Globus pallidus (tissue), 1 donor: ENCODE data around the gene RPS10.

ENCODE experiments used
- DNase-seq: peaks from one replicate; pipeline ENCODE4 v3.0.0-alpha.2; 2015; ENCODE audit warnings: low spot score

Gene RPS10

DNA sequence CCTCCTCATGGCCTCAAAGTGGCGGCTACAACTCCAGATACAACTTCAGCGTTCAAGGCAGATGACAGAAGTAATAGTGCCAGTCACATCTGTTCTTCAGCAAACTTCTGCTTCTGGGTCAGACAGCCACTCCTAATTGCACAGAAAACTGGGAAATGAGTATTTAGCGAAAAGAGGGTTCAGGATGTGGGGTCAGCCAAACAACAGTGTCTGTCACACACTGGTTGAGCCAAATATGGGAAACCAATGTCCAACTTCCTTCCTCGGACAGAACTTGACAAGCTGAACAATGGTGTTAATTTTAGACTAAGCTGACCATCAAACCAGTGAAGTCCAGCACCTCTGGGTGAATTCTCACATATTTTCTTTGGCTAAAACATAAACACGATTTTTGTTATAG is 55.5 kb downstream of the RPS10 start:
- DNase-seq, result peak; percentile 60

DNA sequence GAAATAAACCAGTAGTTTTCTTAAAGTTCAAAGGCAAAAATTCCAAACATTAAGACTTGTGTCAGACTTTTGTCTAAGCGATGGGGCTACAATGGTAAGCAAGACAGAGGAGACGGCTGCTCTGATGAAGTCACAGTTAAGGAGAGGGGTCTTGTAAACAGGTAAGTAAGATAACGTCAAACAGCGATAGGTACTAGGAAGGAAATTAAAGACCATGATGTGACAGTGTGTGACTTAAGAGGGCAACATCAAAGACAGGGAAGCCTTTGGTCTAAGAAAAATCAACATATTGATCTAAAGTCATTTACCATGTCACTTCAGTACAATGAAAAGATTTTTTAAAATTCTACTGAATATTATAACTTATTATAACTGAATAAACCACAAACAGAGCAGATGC is 56.5 kb downstream of the RPS10 start:
- no peak for DNase-seq
